SK-N-SH (cell line): ENCODE data around the gene PILRB. TPM values are rescaled to one million over a fixed set of nuclear protein-coding genes. Genes with fewer than 3 reads are reported as not detected.

Experiments used
- CTCF ChIA-PET: fragments of 300-600, 350-600 bp; formaldehyde crosslinking; extraction: SDS; loops from one replicate; lab custom pipeline; 2021; lab: Yijun Ruan, JAX
- POLR2A ChIA-PET: fragments of 350-600 bp; sonication (Branson Sonifier 250); formaldehyde crosslinking; extraction: SDS; loops from one replicate; lab custom pipeline; 2020; ENCODE audit warnings: antibody characterized with exemption, inconsistent platforms; lab: Yijun Ruan, JAX
- DNase-seq: peaks from one replicate; pipeline ENCODE4 v3.0.0; 2012
- H2AFZ ChIP-seq: fragments of 200-600 bp; sonication (generic); 2 replicates; pipeline ENCODE4 v1.8.1; 2016; ENCODE audit warnings: antibody characterized with exemption, mild to moderate bottlenecking, low read depth
- H3F3A ChIP-seq: fragments of 200-600 bp; sonication (generic); replicated peaks from 2 replicates; pipeline ENCODE3; 2016; ENCODE audit warnings: antibody characterized with exemption, mild to moderate bottlenecking; ENCODE audit not compliant: insufficient read depth
- H3K27ac ChIP-seq, 2 experiments: fragments of 200-500 bp in 1 of 2; fragments of 200-600 bp in 1 of 2; sonication (Bioruptor generic) in 1 of 2; sonication (generic), shearing (Covaris generic) in 1 of 2; 2 replicates each; pipeline versions ENCODE4 v1.5.1 to v1.6.1; 2014 to 2016; ENCODE audit warnings: low read depth in 2 of 2, inconsistent platforms in 1 of 2, low read length in 1 of 2, mild to moderate bottlenecking in 1 of 2, mixed read lengths in 1 of 2
- H3K27me3 ChIP-seq: fragments of 200-600 bp; sonication (generic), shearing (Covaris generic); 2 replicates; pipeline ENCODE4 v1.6.1; 2016; ENCODE audit warnings: mixed run types; ENCODE audit not compliant: insufficient read depth
- H3K36me3 ChIP-seq, 2 experiments: fragments of 200-500 bp in 1 of 2; fragments of 200-600 bp in 1 of 2; sonication (Bioruptor generic) in 1 of 2; sonication (generic) in 1 of 2; replicated peaks in 1 of 2; 2 replicates each; pipeline versions ENCODE3 to v1.5.1; 2014 to 2016; ENCODE audit warnings: low read length in 1 of 2, mild to moderate bottlenecking in 1 of 2; ENCODE audit not compliant: insufficient read depth in 2 of 2, control insufficient read depth in 1 of 2
- H3K4me1 ChIP-seq, 2 experiments: fragments of 200-500 bp in 1 of 2; fragments of 200-600 bp in 1 of 2; sonication (Bioruptor generic) in 1 of 2; sonication (generic), shearing (Covaris generic) in 1 of 2; 2 replicates each; pipeline versions ENCODE4 v1.5.1 to v1.6.1; 2014 to 2016; ENCODE audit warnings: low read depth in 1 of 2, low read length in 1 of 2, mixed run types in 1 of 2; ENCODE audit not compliant: insufficient read depth in 2 of 2, control insufficient read depth in 1 of 2
- H3K4me2 ChIP-seq: fragments of 200-600 bp; sonication (generic), shearing (Covaris generic); 2 replicates; pipeline ENCODE4 v1.6.1; 2017; ENCODE audit warnings: mixed run types
- H3K4me3 ChIP-seq, 2 experiments: fragments of 200-500 bp in 1 of 2; fragments of 200-600 bp in 1 of 2; sonication (Bioruptor generic) in 1 of 2; sonication (generic), shearing (Covaris generic) in 1 of 2; 2 replicates each; pipeline versions ENCODE4 v1.5.1 to v1.8.1; 2014 to 2016; ENCODE audit warnings: low read depth in 2 of 2, inconsistent platforms in 1 of 2, low read length in 1 of 2, mild to moderate bottlenecking in 1 of 2, mixed read lengths in 1 of 2, moderate library complexity in 1 of 2
- H3K79me2 ChIP-seq: fragments of 200-600 bp; sonication (generic); 2 replicates; pipeline ENCODE4 v1.8.1; 2017; ENCODE audit warnings: mild to moderate bottlenecking; ENCODE audit not compliant: insufficient read depth
- H3K9ac ChIP-seq: fragments of 200-600 bp; sonication (generic); 2 replicates; pipeline ENCODE4 v1.6.1; 2017; ENCODE audit warnings: mixed run types
- H3K9me2 ChIP-seq: fragments of 200-600 bp; sonication (generic); 2 replicates; pipeline ENCODE4 v1.6.1; 2017; ENCODE audit warnings: mixed run types
- H3K9me3 ChIP-seq: fragments of 200-600 bp; sonication (generic); 2 replicates; pipeline ENCODE4 v1.6.1; 2017; ENCODE audit warnings: mixed run types, mild to moderate bottlenecking, moderate library complexity
- H4K20me1 ChIP-seq: fragments of 200-600 bp; sonication (generic); 2 replicates; pipeline ENCODE4 v1.6.1; 2017; ENCODE audit warnings: mild to moderate bottlenecking, mixed run types; ENCODE audit not compliant: insufficient read depth
- CHD2 ChIP-seq: fragments of 150-350 bp; IDR thresholded peaks from 2 replicates; pipeline ENCODE4 v1.6.1; 2018; ENCODE audit warnings: low read length; ENCODE audit not compliant: partially characterized antibody
- FOSL2 ChIP-seq: IDR thresholded peaks from 2 replicates; pipeline ENCODE4 v1.4.0; 2012; ENCODE audit warnings: low read depth, mild to moderate bottlenecking, moderate library complexity, borderline replicate concordance
- FOXJ3 ChIP-seq: sonication (generic); formaldehyde crosslinking; IDR thresholded peaks from 2 replicates; pipeline ENCODE4 v1.5.1; 2020; ENCODE audit warnings: mild to moderate bottlenecking, missing genetic modification reagents
- JUND ChIP-seq: IDR thresholded peaks from 2 replicates; pipeline ENCODE4 v1.4.0; 2012
- MEF2A ChIP-seq: IDR thresholded peaks from 2 replicates; pipeline ENCODE4 v1.4.0; 2012; ENCODE audit warnings: low read depth, borderline replicate concordance
- NRF1 ChIP-seq: IDR thresholded peaks from 2 replicates; pipeline ENCODE4 v1.6.1; 2012; ENCODE audit warnings: low read depth, mild to moderate bottlenecking, low read length
- PBX3 ChIP-seq: IDR thresholded peaks from 2 replicates; pipeline ENCODE4; 2012
- RCOR1 ChIP-seq: fragments of 150-350 bp; IDR thresholded peaks from 2 replicates; pipeline ENCODE4 v1.6.1; 2017; ENCODE audit warnings: antibody characterized with exemption, low read length
- REST ChIP-seq: IDR thresholded peaks from 2 replicates; pipeline ENCODE4 v1.6.1; 2012; ENCODE audit warnings: mild to moderate bottlenecking, low read depth, low read length, moderate library complexity
- RFX5 ChIP-seq: IDR thresholded peaks from 2 replicates; pipeline ENCODE4 v1.6.1; 2012; ENCODE audit warnings: mild to moderate bottlenecking, improper control_type of control experiment, low read length
- TAF1 ChIP-seq: IDR thresholded peaks from 2 replicates; pipeline ENCODE4 v1.6.1; 2012; ENCODE audit warnings: low read depth, mild to moderate bottlenecking, low read length, moderate library complexity, borderline replicate concordance
- TCF12 ChIP-seq: IDR thresholded peaks from 2 replicates; pipeline ENCODE4 v1.4.0; 2012
- YY1 ChIP-seq: IDR thresholded peaks from 2 replicates; pipeline ENCODE4 v1.4.0; 2012; ENCODE audit warnings: low read depth, mild to moderate bottlenecking
- WGBS: methylation state at CpG from one replicate; pipeline ENCODE4 v1.1.6; 2017; ENCODE audit warnings: low lambda C conversion rate; 5-methylcytosine and 5-hydroxymethylcytosine counted together
- polyA plus RNA-seq, 3 experiments: library from polyadenylated mRNA; depleted of rRNA; stranded (reverse); fragments of >200 nt; gene quantifications; 2 replicates each; pipeline ENCODE4 v1.2.3, GENCODE V29; 2012
- TF ChIP-seq, protein P1 (sequence below): IDR thresholded peaks from 2 replicates; pipeline ENCODE4 v1.4.0; 2012; ENCODE audit warnings: low read depth, borderline replicate concordance
- TF ChIP-seq, protein P2 (sequence below): IDR thresholded peaks from 2 replicates; pipeline ENCODE4 v1.4.0; 2012; ENCODE audit warnings: low read depth, borderline replicate concordance

The PILRB gene
- polyA plus RNA-seq, 1 of the 3 experiments (the other 2 are of a cell fraction): 55.4 TPM

DNA sequence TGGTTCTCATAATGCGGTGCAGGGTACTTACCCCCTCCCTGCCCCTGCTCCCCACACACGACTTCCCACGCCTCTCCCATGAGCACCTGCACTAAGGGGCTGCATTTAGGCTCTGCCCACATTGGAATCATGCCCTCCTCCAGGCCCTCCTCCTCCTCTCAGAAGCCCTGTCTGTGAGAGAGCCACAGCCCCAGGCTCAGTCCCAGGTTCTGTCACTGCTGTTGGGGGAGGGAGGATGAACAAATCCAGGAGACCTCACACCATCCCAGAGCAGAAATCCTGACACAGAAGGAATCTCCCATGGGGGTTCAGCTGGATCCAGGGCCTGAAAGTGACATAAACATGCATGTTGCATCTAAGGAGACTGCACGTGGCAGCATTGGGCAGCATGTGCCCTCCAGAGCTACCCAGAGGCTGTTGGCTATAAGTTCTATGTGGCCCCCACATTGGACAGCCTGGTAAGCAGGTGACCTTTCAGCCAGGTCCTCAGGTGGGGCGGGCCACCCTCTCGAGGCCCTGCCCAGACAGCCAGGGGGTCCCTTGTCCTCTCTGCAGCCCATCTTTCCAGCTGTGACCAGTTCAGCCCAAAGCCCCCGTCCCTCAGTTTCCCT is 13.7 kb downstream of the PILRB start:
- CTCF ChIA-PET: interaction anchor here (1.2 to 4.8 kb wide), 2 partner anchors 25 to 36 kb away, joined by 3 to 24 read pairs; no protein-coding TSS in a partner anchor
- POLR2A ChIA-PET: no interaction called here
- Histone ChIP-seq H3K27me3 (no peaks in the 10 kb centered on the region), H3K4me1 (peaks cover 5 to 7% of the 10 kb centered on the region in 2 experiments; a peak in 1 of 4 replicates), H3K9me3 (no peaks in the 10 kb centered on the region), H3F3A (no peaks in the 10 kb centered on the region), H3K36me3 (peaks cover 0 to 3% of the 10 kb centered on the region in 2 experiments), H3K4me3 (no peak overlapping the region), H2AFZ (no peak overlapping the region), H3K9ac (no peak overlapping the region), H3K79me2 (no peaks in the 10 kb centered on the region), H3K27ac (no peak overlapping the region), H3K9me2 (no peaks in the 10 kb centered on the region), H3K4me2 (no peak overlapping the region), H4K20me1 (no peaks in the 10 kb centered on the region)
- 93% methylated on average over 6 of the region's 7 CpGs for WGBS
- TF ChIP-seq PBX3 (no peak), JUND (no peak)
- no peak for DNase-seq

- Histone ChIP-seq H3K4me2 (no peak overlapping the region), H2AFZ (no peak overlapping the region; the same call in 1 of the 2 replicates), H3K9me3 (no peaks in the 10 kb centered on the region), H3K9ac (no peak overlapping the region), H3K4me3 (no peak overlapping the region), H3K79me2 (no peaks in the 10 kb centered on the region), H3K27ac (no peak overlapping the region), H3F3A (no peaks in the 10 kb centered on the region), H3K4me1 (peaks cover 5 to 7% of the 10 kb centered on the region in 2 experiments; a peak in 1 of 4 replicates), H3K9me2 (no peaks in the 10 kb centered on the region), H3K36me3 (peaks cover 0 to 3% of the 10 kb centered on the region in 2 experiments), H3K27me3 (no peaks in the 10 kb centered on the region), H4K20me1 (no peaks in the 10 kb centered on the region)
- ChIA-PET POLR2A (no interaction called here), CTCF (interaction anchor here (1.2 to 4.8 kb wide), 2 partner anchors 25 to 35 kb away, joined by 3 to 24 read pairs; no protein-coding TSS in a partner anchor)
- WGBS: 74% methylated on average over 5 of the region's 8 CpGs
- TF ChIP-seq FOXJ3 (CRISPR knock-in tag) (no peak), JUND (no peak), RFX5 (no peak), REST (no peak), YY1 (no peak), NRF1 (no peak), RCOR1 (no peak), FOSL2 (no peak), TAF1 (no peak), CHD2 (no peak), TCF12 (no peak), MEF2A (no peak)
- TF ChIP-seq, protein P1, sequence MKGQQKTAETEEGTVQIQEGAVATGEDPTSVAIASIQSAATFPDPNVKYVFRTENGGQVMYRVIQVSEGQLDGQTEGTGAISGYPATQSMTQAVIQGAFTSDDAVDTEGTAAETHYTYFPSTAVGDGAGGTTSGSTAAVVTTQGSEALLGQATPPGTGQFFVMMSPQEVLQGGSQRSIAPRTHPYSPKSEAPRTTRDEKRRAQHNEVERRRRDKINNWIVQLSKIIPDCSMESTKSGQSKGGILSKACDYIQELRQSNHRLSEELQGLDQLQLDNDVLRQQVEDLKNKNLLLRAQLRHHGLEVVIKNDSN: no peak
- TF ChIP-seq, protein P2, sequence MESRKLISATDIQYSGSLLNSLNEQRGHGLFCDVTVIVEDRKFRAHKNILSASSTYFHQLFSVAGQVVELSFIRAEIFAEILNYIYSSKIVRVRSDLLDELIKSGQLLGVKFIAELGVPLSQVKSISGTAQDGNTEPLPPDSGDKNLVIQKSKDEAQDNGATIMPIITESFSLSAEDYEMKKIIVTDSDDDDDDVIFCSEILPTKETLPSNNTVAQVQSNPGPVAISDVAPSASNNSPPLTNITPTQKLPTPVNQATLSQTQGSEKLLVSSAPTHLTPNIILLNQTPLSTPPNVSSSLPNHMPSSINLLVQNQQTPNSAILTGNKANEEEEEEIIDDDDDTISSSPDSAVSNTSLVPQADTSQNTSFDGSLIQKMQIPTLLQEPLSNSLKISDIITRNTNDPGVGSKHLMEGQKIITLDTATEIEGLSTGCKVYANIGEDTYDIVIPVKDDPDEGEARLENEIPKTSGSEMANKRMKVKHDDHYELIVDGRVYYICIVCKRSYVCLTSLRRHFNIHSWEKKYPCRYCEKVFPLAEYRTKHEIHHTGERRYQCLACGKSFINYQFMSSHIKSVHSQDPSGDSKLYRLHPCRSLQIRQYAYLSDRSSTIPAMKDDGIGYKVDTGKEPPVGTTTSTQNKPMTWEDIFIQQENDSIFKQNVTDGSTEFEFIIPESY: no peak
- no peak for DNase-seq
Observed at GRCh38 chr7:100372256-100372655, 14.3 kb downstream of the PILRB start.
